HEK293 (cell line): ENCODE data around the gene DYNC1I1.

Experiments used
- CTCF ChIA-PET: fragments of 350-600 bp; formaldehyde crosslinking; extraction: SDS; loops from one replicate; lab custom pipeline; 2021; ENCODE audit warnings: antibody characterized with exemption; lab: Yijun Ruan, JAX
- POLR2A ChIA-PET: fragments of 300-600 bp; formaldehyde crosslinking; extraction: SDS; loops from one replicate; lab custom pipeline; 2020; ENCODE audit warnings: antibody characterized with exemption, inconsistent platforms; lab: Yijun Ruan, JAX
- H3K27ac ChIP-seq: fragments of 200-500 bp; sonication (Bioruptor generic); 2 replicates; pipeline ENCODE4 v1.5.1; 2014; ENCODE audit warnings: low read depth, low read length, control low read depth, inconsistent platforms; ENCODE audit errors: extremely low read depth
- H3K36me3 ChIP-seq, 2 experiments: fragments of 200-500 bp in 1 of 2; sonication (Bioruptor generic) in 1 of 2; 1 replicate in 1 of 2; 2 replicates in 1 of 2; pipeline ENCODE4 v1.5.1; 2014 to 2017; ENCODE audit warnings: inconsistent platforms in 2 of 2, low read length in 2 of 2; ENCODE audit not compliant: control insufficient read depth in 2 of 2, insufficient read depth in 1 of 2
- H3K4me1 ChIP-seq: fragments of 200-500 bp; sonication (Bioruptor generic); 2 replicates; pipeline ENCODE4 v1.5.1; 2014; ENCODE audit warnings: mild to moderate bottlenecking, low read length, inconsistent platforms; ENCODE audit not compliant: control insufficient read depth, insufficient read depth
- H3K4me3 ChIP-seq: 2 replicates; pipeline ENCODE4 v1.5.1; 2011; ENCODE audit warnings: low read depth, mild to moderate bottlenecking, control low read depth, low read length, moderate library complexity
- H3K9me3 ChIP-seq: fragments of 200-500 bp; sonication (Bioruptor generic); 2 replicates; pipeline ENCODE4 v1.5.1; 2014; ENCODE audit warnings: low read depth, low read length, inconsistent platforms; ENCODE audit not compliant: control insufficient read depth, insufficient read depth
- GFI1B ChIP-seq: fragments of 450-650 bp; formaldehyde crosslinking; IDR thresholded peaks from 2 replicates; pipeline ENCODE4 v1.5.1; 2016; ENCODE audit warnings: missing biosample characterization, missing genetic modification characterization
- KLF10 ChIP-seq: fragments of 450-650 bp; IDR thresholded peaks from 2 replicates; pipeline ENCODE4 v1.5.1; 2018; ENCODE audit warnings: missing biosample characterization, mild to moderate bottlenecking, missing genetic modification characterization
- MZF1 ChIP-seq: fragments of 450-650 bp; formaldehyde crosslinking; IDR thresholded peaks from 2 replicates; pipeline ENCODE4 v1.5.1; 2017; ENCODE audit warnings: missing biosample characterization, missing genetic modification characterization, borderline replicate concordance
- ZEB2 ChIP-seq: fragments of 450-650 bp; formaldehyde crosslinking; IDR thresholded peaks from 2 replicates; pipeline ENCODE4 v1.5.1; 2016; ENCODE audit warnings: missing biosample characterization, missing genetic modification characterization
- ZNF23 ChIP-seq: fragments of 450-650 bp; formaldehyde crosslinking; IDR thresholded peaks from 2 replicates; pipeline ENCODE4 v1.5.1; 2016; ENCODE audit warnings: missing biosample characterization, missing genetic modification characterization, borderline replicate concordance
- ZNF239 ChIP-seq: fragments of 450-650 bp; formaldehyde crosslinking; IDR thresholded peaks from 2 replicates; pipeline ENCODE4 v1.5.1; 2016; ENCODE audit warnings: missing biosample characterization, missing genetic modification characterization
- ZNF24 ChIP-seq: fragments of 450-650 bp; formaldehyde crosslinking; IDR thresholded peaks from 2 replicates; pipeline ENCODE4 v1.5.1; 2016; ENCODE audit warnings: missing biosample characterization, missing genetic modification characterization
- ZNF292 ChIP-seq: fragments of 450-650 bp; formaldehyde crosslinking; IDR thresholded peaks from 2 replicates; pipeline ENCODE4 v1.5.1; 2016; ENCODE audit warnings: low read depth, missing biosample characterization, missing genetic modification characterization, borderline replicate concordance
- ZNF341 ChIP-seq: fragments of 450-650 bp; formaldehyde crosslinking; IDR thresholded peaks from 2 replicates; pipeline ENCODE4; 2016; ENCODE audit warnings: low read depth, missing biosample characterization, missing genetic modification characterization
- ZNF394 ChIP-seq: fragments of 450-650 bp; formaldehyde crosslinking; IDR thresholded peaks from 2 replicates; pipeline ENCODE4 v1.5.1; 2016; ENCODE audit warnings: missing biosample characterization, missing genetic modification characterization, mild to moderate bottlenecking, moderate library complexity, borderline replicate concordance
- ZNF530 ChIP-seq: fragments of 450-650 bp; formaldehyde crosslinking; IDR thresholded peaks from 2 replicates; pipeline ENCODE4 v1.5.1; 2016; ENCODE audit warnings: low read depth, missing biosample characterization, missing genetic modification characterization
- ZNF571 ChIP-seq: fragments of 450-650 bp; formaldehyde crosslinking; IDR thresholded peaks from 2 replicates; pipeline ENCODE4 v1.5.0; 2017; ENCODE audit warnings: missing biosample characterization, missing genetic modification characterization
- ZNF600 ChIP-seq: fragments of 450-650 bp; formaldehyde crosslinking; IDR thresholded peaks from 2 replicates; pipeline ENCODE4 v1.5.1; 2016; ENCODE audit warnings: missing biosample characterization, missing genetic modification characterization
- ZNF670 ChIP-seq: fragments of 450-650 bp; formaldehyde crosslinking; IDR thresholded peaks from 2 replicates; pipeline ENCODE4 v1.5.1; 2016; ENCODE audit warnings: missing biosample characterization, missing genetic modification characterization, low read depth
- ZNF76 ChIP-seq: fragments of 450-650 bp; formaldehyde crosslinking; IDR thresholded peaks from 2 replicates; pipeline ENCODE4; 2016; ENCODE audit warnings: low read depth, missing biosample characterization, missing genetic modification characterization, borderline replicate concordance
- TF ChIP-seq, protein P1 (sequence below): fragments of 450-650 bp; formaldehyde crosslinking; IDR thresholded peaks from 2 replicates; pipeline ENCODE4 v1.5.1; 2016; ENCODE audit warnings: missing biosample characterization, missing genetic modification characterization
- TF ChIP-seq, protein P2 (sequence below): fragments of 450-650 bp; formaldehyde crosslinking; IDR thresholded peaks from 2 replicates; pipeline ENCODE4 v1.5.1; 2016; ENCODE audit warnings: missing biosample characterization, missing genetic modification characterization
- TF ChIP-seq, protein P3 (sequence below): fragments of 450-650 bp; formaldehyde crosslinking; IDR thresholded peaks from 2 replicates; pipeline ENCODE4 v1.5.1; 2016; ENCODE audit warnings: missing biosample characterization, missing genetic modification characterization, borderline replicate concordance
- TF ChIP-seq, protein P4 (sequence below): fragments of 450-650 bp; formaldehyde crosslinking; conservative IDR thresholded peaks from 2 replicates; pipeline ENCODE4 v1.5.1; 2016; ENCODE audit warnings: low read depth, missing biosample characterization, missing genetic modification characterization
- TF ChIP-seq, protein P5 (sequence below): fragments of 450-650 bp; formaldehyde crosslinking; IDR thresholded peaks from 2 replicates; pipeline ENCODE4 v1.5.1; 2016; ENCODE audit warnings: missing biosample characterization, missing genetic modification characterization
- TF ChIP-seq, protein P6 (sequence below): fragments of 450-650 bp; formaldehyde crosslinking; IDR thresholded peaks from 2 replicates; pipeline ENCODE4 v1.5.1; 2017; ENCODE audit warnings: missing biosample characterization, mild to moderate bottlenecking, missing genetic modification characterization, moderate library complexity
- TF ChIP-seq, protein P7 (sequence below): fragments of 450-650 bp; formaldehyde crosslinking; IDR thresholded peaks from 2 replicates; pipeline ENCODE4 v1.5.1; 2016; ENCODE audit warnings: missing biosample characterization, missing genetic modification characterization, low read depth

Gene DYNC1I1

DNA sequence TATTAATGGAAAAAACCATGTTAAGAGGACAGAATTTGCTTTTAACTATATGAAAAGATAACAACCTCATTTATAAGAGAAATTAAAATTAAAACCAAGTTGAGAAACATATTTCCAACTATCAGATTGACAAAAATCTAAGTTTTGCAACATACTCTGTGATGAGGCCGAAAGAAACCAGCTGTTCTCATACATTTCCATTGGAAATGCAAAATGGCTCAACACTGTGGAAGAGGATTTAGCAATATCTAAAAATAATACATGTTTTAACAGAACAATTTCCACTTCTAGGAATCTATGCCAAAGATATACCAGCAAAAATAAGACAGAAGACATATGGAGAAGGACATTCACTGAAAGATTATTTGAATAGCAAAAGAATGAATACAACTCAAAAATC, 268.8 kb downstream of the DYNC1I1 start (continued):
- TF ChIP-seq, protein P1, sequence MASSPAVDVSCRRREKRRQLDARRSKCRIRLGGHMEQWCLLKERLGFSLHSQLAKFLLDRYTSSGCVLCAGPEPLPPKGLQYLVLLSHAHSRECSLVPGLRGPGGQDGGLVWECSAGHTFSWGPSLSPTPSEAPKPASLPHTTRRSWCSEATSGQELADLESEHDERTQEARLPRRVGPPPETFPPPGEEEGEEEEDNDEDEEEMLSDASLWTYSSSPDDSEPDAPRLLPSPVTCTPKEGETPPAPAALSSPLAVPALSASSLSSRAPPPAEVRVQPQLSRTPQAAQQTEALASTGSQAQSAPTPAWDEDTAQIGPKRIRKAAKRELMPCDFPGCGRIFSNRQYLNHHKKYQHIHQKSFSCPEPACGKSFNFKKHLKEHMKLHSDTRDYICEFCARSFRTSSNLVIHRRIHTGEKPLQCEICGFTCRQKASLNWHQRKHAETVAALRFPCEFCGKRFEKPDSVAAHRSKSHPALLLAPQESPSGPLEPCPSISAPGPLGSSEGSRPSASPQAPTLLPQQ: no peak
- TF ChIP-seq ZNF23 (tag by site-specific recombination) (no peak), MZF1 (no peak), ZNF600 (tag by site-specific recombination) (no peak), ZNF76 (tag by site-specific recombination) (no peak), ZEB2 (tag by site-specific recombination) (no peak), ZNF341 (tag by site-specific recombination) (no peak), GFI1B (no peak)
- TF ChIP-seq, protein P2, sequence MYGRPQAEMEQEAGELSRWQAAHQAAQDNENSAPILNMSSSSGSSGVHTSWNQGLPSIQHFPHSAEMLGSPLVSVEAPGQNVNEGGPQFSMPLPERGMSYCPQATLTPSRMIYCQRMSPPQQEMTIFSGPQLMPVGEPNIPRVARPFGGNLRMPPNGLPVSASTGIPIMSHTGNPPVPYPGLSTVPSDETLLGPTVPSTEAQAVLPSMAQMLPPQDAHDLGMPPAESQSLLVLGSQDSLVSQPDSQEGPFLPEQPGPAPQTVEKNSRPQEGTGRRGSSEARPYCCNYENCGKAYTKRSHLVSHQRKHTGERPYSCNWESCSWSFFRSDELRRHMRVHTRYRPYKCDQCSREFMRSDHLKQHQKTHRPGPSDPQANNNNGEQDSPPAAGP (tag by site-specific recombination): no peak
- TF ChIP-seq, protein P3, sequence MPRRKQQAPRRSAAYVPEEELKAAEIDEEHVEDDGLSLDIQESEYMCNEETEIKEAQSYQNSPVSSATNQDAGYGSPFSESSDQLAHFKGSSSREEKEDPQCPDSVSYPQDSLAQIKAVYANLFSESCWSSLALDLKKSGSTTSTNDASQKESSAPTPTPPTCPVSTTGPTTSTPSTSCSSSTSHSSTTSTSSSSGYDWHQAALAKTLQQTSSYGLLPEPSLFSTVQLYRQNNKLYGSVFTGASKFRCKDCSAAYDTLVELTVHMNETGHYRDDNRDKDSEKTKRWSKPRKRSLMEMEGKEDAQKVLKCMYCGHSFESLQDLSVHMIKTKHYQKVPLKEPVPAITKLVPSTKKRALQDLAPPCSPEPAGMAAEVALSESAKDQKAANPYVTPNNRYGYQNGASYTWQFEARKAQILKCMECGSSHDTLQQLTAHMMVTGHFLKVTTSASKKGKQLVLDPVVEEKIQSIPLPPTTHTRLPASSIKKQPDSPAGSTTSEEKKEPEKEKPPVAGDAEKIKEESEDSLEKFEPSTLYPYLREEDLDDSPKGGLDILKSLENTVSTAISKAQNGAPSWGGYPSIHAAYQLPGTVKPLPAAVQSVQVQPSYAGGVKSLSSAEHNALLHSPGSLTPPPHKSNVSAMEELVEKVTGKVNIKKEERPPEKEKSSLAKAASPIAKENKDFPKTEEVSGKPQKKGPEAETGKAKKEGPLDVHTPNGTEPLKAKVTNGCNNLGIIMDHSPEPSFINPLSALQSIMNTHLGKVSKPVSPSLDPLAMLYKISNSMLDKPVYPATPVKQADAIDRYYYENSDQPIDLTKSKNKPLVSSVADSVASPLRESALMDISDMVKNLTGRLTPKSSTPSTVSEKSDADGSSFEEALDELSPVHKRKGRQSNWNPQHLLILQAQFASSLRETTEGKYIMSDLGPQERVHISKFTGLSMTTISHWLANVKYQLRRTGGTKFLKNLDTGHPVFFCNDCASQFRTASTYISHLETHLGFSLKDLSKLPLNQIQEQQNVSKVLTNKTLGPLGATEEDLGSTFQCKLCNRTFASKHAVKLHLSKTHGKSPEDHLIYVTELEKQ (tag by site-specific recombination): no peak

DNA sequence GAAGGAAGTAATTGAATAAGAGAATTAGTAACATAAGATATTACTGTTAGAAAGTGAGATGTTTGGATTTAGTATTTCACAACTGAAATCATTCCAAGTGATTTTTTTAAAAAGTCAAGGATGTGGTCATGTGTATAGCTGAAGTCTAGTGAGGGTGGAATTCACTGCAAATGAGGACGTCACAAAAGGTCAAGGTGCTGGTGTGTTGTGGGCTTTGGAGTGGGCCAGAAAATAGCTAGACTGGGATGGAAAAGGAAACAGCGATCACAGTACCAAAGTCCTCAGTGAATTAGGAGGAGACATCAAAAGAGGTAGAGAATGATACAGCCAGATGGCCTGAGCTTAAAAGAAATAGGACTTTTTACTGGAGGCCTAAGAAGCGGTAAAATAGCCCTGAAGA, 272.8 kb downstream of the DYNC1I1 start:
- no peak overlapping the region for H3K27ac ChIP-seq
- POLR2A ChIA-PET: no interaction called here
- no peak overlapping the region for H3K4me3 ChIP-seq
- H3K4me1 ChIP-seq: no peaks in the 10 kb centered on the region
- no peaks in the 10 kb centered on the region for H3K9me3 ChIP-seq
- TF ChIP-seq ZNF24 (tag by site-specific recombination): no peak
- TF ChIP-seq ZNF394 (tag by site-specific recombination): no peak
- TF ChIP-seq, protein P4, sequence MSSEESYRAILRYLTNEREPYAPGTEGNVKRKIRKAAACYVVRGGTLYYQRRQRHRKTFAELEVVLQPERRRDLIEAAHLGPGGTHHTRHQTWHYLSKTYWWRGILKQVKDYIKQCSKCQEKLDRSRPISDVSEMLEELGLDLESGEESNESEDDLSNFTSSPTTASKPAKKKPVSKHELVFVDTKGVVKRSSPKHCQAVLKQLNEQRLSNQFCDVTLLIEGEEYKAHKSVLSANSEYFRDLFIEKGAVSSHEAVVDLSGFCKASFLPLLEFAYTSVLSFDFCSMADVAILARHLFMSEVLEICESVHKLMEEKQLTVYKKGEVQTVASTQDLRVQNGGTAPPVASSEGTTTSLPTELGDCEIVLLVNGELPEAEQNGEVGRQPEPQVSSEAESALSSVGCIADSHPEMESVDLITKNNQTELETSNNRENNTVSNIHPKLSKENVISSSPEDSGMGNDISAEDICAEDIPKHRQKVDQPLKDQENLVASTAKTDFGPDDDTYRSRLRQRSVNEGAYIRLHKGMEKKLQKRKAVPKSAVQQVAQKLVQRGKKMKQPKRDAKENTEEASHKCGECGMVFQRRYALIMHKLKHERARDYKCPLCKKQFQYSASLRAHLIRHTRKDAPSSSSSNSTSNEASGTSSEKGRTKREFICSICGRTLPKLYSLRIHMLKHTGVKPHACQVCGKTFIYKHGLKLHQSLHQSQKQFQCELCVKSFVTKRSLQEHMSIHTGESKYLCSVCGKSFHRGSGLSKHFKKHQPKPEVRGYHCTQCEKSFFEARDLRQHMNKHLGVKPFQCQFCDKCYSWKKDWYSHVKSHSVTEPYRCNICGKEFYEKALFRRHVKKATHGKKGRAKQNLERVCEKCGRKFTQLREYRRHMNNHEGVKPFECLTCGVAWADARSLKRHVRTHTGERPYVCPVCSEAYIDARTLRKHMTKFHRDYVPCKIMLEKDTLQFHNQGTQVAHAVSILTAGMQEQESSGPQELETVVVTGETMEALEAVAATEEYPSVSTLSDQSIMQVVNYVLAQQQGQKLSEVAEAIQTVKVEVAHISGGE (tag by site-specific recombination): no peak
- no peak for TF ChIP-seq ZNF571
- TF ChIP-seq, protein P5, sequence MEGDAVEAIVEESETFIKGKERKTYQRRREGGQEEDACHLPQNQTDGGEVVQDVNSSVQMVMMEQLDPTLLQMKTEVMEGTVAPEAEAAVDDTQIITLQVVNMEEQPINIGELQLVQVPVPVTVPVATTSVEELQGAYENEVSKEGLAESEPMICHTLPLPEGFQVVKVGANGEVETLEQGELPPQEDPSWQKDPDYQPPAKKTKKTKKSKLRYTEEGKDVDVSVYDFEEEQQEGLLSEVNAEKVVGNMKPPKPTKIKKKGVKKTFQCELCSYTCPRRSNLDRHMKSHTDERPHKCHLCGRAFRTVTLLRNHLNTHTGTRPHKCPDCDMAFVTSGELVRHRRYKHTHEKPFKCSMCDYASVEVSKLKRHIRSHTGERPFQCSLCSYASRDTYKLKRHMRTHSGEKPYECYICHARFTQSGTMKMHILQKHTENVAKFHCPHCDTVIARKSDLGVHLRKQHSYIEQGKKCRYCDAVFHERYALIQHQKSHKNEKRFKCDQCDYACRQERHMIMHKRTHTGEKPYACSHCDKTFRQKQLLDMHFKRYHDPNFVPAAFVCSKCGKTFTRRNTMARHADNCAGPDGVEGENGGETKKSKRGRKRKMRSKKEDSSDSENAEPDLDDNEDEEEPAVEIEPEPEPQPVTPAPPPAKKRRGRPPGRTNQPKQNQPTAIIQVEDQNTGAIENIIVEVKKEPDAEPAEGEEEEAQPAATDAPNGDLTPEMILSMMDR (tag by site-specific recombination): no peak
- no peak for TF ChIP-seq ZNF530 (tag by site-specific recombination)
- TF ChIP-seq, protein P6, sequence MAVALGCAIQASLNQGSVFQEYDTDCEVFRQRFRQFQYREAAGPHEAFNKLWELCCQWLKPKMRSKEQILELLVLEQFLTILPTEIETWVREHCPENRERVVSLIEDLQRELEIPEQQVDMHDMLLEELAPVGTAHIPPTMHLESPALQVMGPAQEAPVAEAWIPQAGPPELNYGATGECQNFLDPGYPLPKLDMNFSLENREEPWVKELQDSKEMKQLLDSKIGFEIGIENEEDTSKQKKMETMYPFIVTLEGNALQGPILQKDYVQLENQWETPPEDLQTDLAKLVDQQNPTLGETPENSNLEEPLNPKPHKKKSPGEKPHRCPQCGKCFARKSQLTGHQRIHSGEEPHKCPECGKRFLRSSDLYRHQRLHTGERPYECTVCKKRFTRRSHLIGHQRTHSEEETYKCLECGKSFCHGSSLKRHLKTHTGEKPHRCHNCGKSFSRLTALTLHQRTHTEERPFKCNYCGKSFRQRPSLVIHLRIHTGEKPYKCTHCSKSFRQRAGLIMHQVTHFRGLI (tag by site-specific recombination): no peak
- TF ChIP-seq, protein P7, sequence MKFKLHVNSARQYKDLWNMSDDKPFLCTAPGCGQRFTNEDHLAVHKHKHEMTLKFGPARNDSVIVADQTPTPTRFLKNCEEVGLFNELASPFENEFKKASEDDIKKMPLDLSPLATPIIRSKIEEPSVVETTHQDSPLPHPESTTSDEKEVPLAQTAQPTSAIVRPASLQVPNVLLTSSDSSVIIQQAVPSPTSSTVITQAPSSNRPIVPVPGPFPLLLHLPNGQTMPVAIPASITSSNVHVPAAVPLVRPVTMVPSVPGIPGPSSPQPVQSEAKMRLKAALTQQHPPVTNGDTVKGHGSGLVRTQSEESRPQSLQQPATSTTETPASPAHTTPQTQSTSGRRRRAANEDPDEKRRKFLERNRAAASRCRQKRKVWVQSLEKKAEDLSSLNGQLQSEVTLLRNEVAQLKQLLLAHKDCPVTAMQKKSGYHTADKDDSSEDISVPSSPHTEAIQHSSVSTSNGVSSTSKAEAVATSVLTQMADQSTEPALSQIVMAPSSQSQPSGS (tag by site-specific recombination): no peak
- TF ChIP-seq ZNF239 (tag by site-specific recombination): no peak
- TF ChIP-seq ZNF292 (tag by site-specific recombination): no peak
- no peak for TF ChIP-seq ZNF670
- TF ChIP-seq KLF10 (tag by site-specific recombination): no peak
- TF ChIP-seq, all 188 proteins: peak for 0
- CTCF ChIA-PET: interaction anchor here (0.7 kb wide), 1 partner anchor 129 kb away, joined by 3 read pairs; no protein-coding TSS in a partner anchor
- no peaks in the 10 kb centered on the region for H3K36me3 ChIP-seq
